GM20431 (cell line): ENCODE results near the gene RBM20.

Experiments used
- in situ Hi-C: fragments of 300-500 bp; cut with MseI, MboI; formaldehyde crosslinking; loops from one replicate; pipeline ENCODE4 v1.15.0; 2020; ENCODE audit warnings: low sequenced_read_pairs; ENCODE audit not compliant: unreplicated experiment

RBM20 gene

DNA sequence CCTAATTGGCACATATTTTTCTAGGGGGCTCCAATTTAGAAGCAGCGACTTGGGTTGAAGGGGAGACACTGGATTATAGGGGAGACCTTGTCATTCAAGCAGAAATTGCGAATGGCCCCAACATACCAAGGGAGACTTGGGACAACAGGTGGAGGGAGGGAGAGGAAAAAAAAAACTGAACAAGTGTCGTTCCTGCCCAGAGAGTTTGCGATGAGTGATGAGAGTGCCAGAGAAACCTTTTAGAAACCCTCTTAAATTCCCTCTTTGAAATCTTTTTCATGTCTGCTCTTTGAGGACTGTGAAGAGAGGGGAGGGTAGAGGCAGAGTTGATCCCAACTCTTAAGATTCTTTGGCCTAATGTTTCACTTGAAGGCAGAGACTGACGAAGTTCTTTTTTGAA lies 24.3 kb downstream of the RBM20 start:
- in situ Hi-C loops = no loop called here

DNA sequence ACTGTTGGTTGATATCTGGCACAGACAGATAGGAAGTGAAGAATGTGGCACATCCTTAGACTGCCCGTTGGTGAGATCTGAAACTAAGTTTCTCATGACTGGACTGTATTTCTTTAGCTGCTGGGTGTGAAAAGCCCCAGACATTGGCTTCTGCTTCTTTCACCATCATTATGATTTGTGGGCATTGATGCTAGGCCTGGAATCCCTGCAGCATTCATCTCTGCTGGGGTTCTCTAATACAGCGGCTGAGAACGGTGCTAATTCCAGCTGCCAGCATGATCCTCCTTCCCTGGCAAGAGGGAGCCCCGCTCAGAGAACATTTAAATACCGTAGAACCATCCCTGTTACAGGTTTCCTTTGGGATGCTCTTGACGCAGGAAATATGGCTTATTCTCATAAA lies 26.2 kb downstream of the RBM20 start:
- in situ Hi-C loops = no loop called here

DNA sequence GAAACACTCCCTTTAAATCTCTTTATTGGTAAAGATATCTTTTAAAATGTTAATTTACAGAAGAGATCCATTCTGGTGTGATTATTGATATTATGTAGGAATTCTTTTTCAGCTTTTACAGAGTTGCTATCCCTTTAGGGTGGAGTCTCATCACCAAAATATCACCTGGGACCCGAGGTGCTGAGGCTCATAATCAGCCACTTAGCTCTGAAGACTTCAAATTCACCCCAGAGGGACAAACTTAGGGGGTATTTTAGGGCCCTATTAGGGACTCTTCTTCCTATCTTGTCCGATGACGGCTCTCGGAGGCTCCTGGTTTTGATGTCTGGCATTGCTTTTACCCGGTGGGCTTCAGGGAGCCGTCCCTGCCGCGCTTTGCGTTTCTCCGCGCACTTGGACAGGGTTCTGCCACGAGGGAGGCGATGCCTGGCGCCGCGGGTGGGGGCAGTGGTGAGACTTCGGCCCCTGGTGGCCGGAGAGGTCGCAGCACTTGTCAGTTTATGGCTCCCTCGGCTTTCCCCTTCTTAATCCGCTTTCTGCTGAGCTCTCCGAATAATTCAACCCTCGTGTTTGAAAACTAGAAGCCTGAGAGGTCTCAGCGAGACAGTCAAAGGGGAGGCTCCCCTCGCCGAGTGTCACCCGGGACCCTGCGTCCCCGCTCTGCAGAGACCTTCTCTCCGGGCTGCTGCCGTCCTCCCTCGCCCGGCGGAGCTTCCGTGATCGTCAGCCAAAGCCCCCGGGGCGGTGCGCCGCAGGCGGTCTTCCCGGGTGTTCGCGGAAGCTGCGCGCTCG lies 27.8 kb downstream of the RBM20 start:
- in situ Hi-C loops = no loop called here

DNA sequence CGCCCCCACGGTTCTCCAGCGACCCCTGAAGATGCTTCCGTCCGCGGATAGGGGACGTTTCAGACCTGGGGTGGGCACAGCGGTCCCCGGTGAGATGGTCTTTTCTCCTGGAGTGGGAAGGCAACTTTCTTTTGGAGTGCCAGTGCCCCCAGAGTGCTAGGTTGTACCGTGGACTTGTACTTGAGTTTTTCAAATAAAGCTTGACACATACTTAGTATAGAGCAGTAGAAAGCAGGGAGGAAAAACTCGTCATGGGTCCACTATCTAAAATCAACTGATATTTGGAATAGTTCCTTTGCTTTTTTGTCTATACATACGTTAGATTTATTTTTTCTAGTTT lies 28.4 kb downstream of the RBM20 start:
- in situ Hi-C loops = no loop called here

DNA sequence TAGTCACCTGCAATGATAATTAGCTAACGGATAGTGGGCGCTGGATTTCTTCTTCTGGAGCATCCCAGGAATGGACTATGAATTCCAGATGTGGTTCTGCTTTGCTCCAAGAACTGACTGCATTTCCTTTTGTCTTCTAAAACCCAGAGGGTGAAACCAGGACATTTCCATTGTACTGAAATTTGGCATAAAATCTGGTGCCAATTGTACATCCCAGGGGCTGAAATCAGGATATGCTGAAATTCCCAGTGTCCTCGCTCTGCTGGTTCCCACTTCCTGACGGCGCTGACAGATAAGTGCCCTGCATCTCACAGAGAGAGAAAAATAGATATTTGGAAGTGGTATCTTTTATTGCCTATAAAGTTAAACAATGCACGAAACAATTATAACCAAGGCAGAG lies 31.9 kb downstream of the RBM20 start:
- in situ Hi-C loops = no loop called here

DNA sequence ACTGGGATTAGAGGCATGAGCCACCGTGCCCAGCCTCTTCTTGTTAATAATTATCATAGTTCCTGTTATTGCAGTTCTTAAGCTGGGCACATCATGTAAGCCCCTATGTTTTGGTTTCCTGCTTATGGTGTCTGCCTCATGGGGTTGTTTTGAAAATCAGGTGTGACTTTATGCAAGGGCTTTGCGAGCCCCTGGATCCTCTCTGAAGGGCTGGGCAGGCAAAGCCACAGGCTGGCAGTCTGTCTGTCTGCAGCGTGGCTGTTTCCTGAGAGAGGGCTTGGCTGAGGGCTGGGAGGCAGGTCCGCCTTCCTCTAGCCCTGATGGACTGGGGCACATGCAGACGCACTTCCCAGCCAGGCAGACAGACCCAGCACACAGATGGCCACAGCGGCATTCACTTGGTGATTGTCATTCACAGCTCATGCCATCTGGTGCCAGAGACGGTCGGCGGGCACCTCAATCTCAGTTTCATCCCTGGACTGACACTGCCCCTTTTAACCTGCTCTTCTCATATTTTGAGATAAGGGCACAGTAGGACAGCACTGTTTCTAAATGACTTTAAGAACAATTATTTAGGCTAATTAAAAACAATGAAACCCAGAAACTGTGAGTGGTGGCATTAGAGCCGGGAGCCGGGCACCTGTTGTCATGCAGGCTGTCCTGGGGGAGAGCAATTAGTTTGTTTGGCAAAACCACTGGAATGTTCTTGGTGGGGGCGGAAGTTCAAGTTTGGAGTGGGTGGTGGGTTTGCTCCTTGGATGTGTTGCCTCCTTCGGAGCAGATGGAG lies 35.5 kb downstream of the RBM20 start:
- in situ Hi-C loops = no loop called here

DNA sequence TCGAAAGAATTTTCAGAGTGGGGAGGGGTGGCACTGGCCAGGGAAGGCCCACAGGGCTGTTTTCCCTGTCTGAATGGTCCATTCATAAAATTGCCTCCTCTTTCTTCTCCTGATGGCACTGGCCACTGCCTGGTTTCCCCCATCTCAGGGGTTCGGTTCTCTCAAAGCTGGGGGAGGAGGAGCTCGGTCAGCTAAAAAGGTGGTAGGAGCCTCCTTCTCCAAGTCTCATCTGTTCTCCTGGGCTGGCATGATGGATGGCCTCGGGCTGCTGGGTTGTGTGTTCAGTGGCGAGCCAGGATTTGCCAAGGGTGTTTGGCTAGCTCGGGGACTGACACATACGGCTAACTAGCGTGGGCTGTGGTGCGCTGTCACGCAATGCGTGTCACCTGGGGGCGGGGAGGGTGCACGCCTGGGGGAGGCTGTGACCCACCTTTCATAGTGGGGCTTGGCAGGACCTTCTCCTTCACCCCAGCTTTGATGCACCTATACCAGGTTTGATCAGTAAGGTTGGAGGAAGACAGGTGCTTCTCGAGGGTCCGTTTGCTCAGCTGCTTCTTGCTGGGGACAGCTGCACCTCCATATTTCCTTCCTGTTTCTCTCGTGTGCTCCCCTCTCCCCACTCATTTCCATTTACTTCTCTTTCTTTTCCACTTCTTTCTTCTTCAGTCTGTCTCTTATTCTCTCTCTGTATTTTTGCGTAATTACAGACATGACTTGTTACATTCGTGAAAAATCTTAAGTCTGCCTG lies 36.3 kb downstream of the RBM20 start:
- in situ Hi-C loops = no loop called here

DNA sequence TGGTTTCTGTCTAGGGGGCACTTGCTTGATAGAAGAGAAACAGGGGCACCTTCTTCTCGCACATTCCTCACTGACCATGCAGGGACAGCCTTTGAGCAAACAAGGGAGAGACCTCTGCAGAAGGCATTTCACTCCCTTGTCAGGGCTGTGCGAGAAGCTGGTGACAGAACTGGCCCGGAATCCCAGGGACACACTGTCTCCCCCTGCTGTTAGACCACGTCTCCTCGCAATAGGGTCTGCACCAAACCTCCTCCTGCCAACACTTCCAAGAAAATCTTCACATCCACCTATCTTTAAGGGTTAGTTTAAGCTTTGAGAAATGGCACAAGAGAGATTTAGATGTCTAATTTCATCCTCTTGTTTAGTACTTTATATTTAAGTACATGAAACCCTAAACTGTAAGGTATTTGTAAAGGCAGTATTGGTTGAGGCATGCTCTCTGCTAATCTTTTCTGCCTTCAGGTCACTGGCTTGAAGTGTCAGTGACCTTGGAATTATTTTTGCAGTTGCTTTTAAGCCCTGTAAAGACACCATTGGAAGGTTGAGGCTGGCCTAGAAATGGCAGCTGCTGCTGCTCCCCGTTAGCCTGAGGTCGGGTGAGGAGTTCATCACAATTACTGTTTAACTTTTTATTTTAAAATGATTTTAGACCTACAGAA lies 37.0 kb downstream of the RBM20 start:
- in situ Hi-C loops = no loop called here

DNA sequence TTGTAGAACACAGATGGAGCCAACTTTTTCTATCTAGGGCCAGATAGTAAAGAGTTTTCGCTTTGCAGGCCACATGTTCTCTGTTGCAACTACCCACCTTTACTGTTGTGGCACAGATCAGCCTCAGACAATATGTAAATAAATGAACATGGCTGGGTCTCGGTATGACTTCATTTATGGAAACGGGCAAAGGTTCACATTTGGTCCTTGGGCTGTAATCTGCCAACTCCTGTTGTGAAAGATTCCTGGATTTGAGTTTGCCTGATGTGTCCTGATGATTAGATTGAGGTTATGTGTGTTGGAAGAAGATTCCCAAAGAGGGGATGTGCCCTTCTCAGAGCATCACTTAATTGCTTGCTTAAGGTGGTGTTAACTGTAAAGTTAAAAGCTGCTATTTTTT lies 38.2 kb downstream of the RBM20 start:
- in situ Hi-C loops = no loop called here

DNA sequence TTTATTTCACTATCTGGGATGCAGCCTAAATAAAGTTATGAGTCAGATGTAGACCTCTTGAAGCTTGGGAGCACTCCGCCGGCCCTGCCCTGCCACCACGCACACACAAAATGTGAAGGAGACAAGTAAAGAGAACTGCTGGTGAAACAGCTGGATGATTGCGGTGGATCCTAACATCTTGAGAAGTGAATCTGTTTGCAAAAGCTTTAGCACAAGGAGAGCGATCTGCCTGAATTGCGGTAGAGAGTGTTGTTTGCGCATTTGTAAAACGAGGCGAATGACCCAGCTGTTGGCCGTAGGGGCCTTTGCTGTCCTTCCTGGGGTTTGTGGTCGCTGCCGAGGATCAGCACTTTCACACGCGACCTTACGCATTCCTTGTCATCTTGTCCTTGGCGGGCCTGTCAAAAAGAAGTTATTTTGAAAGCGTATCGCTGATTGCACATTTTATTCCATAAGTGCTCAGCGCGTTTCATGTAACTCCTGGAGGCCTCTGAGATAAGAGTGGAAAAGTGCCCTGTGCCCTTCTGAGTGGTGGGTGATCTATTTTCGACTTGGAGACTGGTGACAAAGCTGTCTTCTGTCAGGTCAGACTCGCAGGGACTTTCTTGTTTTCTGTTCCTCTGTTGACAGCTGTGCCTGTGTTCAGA lies 40.8 kb downstream of the RBM20 start:
- in situ Hi-C loops = no loop called here

DNA sequence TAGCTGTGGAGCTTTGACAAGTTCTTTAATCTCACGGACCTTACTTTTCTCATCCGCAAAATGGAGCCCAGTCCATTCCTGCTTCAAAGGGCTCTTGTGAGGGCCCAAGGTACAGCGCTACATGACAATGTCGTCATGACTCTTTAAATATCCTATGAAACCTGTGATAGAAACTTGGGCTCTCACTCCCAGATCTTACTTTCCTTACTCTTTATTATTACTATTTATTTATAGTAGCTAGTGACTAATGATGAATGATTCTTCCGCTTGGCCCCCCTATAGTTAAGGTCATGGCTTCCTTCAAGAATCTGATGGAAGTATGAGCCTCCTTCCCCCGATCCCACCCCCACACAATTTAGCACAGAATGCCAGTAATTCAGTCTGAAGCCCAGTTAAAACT lies 41.9 kb downstream of the RBM20 start:
- in situ Hi-C loops = no loop called here

DNA sequence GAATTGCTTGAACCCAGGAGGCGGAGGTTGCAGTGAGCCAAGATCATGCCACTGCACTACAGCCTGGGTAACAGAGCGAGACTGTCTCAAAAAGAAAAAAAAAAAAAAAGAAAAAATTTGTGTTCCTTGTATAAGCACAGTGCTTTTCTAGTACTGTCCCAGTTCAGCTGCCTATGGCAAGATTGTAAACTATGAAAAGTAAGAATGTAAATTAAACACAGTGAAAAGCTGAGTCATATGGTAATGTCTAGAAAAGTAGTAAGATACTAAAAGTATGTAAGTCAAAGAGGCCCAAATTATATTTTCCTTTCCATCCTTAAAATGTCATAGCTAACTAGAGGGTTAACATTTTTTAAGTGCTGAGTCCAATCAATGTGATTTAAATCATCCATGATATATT lies 42.8 kb downstream of the RBM20 start:
- in situ Hi-C loops = no loop called here

DNA sequence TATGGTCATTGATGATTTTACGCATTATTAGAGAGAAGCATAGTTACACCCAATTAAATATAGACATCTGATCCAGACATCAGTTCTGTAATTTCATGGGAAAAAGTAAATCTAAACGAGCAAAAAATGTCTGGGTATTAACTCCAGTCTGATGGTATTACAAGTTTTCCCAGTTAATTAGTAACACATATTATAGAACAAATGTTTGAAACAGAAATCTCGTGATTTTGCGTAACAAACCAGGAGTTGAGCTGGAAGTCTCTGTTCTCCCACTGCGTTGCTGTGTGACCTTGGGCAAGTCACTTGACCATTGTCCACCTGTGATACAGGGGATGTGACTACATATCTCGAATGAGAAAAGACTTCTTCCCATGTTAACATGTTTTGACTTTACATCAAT lies 43.3 kb downstream of the RBM20 start:
- in situ Hi-C loops = no loop called here

DNA sequence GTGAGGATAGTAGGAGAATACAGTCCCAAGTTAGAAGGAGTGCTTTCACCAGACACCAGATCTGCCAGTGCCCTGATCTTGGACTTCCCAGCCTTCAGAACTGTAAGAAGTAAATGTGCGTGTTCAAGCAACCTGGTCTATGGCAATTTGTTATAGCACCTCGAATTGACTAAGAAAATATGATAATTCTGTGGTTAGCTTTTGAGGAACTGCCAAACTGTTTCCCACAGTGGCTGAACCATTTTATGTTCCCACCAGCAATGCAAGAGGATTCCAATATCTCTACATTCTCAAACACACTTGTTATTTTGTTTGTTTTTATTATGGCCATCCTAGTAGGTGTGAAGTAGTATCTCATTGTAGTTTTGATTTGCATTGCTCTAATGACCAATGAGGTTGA lies 47.0 kb downstream of the RBM20 start:
- in situ Hi-C loops = no loop called here

DNA sequence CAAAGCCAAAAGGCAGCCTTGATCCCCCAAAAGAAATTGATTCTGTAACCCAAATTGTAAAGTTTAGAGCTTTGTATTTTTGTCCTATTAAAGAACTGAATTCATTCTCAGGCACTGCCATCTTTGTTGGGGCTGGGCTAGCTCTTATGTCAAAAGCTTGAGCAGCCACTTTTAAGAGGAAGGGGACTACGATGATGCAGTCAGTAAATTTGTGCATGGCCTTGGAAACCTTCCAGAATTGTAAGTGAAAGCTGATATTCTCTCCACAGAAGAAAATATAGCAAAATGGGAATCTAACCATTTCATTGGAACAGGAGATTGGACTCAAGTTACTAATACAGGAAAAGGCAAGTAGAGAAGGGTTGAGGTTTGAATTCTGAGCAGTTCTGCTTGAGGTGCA lies 50.1 kb downstream of the RBM20 start:
- in situ Hi-C loops = no loop called here

DNA sequence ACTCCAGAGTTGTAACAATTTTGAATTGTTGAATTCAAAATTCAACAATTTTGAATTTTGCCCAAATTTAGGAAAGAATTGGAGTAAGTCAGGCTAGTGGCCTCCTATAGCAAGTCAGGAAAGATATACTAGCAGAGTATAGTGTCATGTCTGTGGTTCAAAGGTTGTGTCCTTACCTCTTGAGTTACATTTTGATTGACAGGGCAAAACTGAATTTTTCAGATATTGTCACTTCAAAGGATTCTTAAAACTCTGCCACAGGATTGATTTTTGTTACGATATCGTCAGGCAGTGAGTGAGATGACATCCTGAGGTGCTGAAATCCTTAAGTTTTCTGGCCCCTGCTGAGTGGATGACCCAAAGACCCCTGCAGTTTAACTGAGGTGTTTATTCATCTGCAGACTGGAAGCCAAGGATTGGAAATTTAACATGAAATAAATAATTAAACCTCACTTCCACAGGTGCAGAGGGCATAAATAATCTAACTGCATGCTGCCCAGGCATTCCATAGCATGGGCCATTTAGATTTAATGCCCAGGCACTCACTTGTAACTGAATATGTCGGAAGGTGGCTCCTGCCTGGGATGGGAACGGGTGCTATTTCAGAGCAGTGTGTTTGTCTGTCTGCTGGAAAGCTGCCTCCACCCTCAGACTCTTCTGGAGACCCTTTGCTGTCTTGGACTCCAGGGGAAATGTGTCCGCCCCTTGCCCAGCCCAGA lies 50.8 kb downstream of the RBM20 start:
- in situ Hi-C loops = no loop called here

DNA sequence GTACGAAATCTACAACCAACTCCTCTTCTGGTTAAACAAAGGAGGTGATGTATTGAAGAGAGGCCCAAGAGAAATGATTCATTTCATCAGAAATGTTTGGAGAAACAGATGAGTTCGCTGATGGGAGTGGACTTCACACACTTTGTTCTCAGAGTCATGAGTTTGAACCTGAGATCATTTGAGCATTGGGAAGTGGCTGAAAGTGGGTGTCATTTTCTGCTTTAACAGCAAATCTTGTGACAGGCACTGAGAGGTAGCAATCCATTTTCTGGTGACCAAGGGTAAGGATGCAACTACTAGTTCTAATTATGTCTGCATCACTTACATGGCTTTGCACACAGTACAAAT lies 51.4 kb downstream of the RBM20 start:
- in situ Hi-C loops = no loop called here

DNA sequence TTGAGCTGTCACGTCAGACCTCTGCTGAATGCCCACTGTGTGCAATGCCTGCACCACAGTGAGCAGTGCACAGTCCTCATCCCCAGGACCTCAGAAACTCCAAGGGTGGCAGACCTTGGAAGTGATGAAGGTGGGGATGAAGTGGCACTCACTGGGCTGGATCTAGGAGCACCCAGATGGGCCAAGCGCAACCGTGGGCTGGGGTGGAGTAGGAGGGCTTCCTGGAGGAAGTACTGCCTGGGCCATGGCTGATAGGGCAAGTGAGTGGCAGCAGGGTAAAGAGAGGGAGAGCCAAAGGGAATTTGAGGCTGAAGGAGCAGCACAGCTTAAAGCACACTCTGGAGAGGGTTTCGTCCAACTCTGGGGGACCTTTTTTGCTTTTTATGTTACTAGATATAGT lies 52.3 kb downstream of the RBM20 start:
- in situ Hi-C loops = no loop called here

DNA sequence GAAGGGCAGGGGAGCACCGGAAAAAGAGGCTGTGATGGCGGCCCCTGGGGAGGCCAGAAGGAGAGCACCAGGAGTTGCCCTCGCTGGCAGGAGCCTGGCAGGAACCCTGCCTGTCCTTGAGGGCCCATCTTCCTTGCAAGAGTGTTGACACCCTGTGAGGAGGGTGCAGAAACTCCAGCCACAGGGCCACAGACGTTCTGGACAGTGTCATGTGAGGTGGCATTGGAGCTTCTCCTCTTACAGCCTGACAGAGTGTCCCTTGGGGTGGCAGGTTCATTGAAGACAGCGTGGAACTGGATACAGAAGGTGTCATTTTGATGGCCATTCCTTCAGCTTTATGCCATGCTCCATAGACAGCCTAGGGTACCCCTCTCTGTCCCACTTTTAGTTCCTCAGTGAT lies 54.2 kb downstream of the RBM20 start:
- in situ Hi-C loops = no loop called here

DNA sequence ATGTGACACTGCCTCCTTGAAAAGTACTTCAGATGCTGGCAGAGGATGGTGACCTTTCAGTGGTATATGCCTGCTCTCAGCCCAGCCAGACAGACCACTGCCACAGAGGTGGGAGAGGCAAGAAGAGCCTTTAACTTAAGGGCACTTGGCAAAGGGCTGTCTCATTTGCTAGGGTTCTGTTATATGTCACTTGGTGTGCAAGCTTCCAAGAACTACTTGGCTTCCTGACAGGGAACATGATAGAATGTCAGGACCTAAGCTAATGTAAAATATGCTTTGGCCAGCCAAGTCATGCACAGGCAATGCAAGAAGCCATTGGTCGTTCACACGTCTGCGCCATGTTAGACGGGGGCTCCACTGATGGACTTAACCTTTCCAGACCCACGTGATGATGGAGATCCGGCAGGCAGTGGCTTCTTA lies 54.7 kb downstream of the RBM20 start:
- in situ Hi-C loops = no loop called here
